ENCODE data around the gene CCDC182.

The CCDC182 gene

DNA sequence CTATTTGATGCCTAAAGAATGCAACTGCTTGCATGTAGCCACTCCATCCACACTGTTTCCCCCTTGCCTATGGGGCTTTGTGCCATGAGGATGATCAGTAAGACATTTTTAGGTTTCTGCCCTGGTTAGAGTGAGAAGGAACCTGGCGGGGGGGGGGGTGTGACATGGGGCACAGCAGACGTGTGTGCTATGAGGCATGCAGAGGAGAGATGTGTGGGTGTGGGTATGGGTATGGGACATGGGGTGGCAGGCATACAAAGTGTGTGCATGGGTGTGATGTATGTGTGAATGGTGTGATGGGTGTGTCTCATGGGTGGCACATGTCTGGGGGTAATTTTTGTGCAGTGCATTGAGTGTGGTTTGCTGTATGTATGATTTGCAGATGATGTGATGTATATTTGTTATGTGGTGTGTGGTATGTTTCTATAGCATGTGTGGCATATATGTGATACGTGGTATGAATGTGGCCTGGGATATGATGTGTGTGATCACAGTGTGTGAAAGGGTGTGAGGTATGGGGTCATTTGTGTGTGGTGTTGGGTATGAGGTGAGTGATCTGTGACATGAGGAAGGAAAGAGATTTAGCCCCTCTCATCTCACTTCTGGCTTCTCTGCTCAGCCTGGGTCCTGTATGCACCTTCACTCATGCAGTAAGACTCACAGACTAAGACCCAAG is 14.9 kb downstream of the CCDC182 start:
- Histone ChIP-seq H3K36me3 (ENCODE audit: insufficient read depth, low read length) (no peaks in the 10 kb centered on the region), H3K4me3 (ENCODE audit: low read depth in 1 of 2, low read length in 2 of 2) (no peak overlapping the region), H3K27me3 (ENCODE audit: insufficient read depth, low read length, poor library complexity) (no peaks in the 10 kb centered on the region), H2AFZ (ENCODE audit: low read depth, low read length) (no peak overlapping the region), H4K20me1 (ENCODE audit: insufficient read depth, low read length) (no peaks in the 10 kb centered on the region), H3K4me2 (ENCODE audit: insufficient read depth, low read length) (no peak overlapping the region), H3K79me2 (ENCODE audit: insufficient read depth, low read length) (no peaks in the 10 kb centered on the region), H3K27ac (ENCODE audit: low read length) (no peak overlapping the region), H3K4me1 (ENCODE audit: insufficient read depth, low read length) (no peaks in the 10 kb centered on the region), H3K9me3 (ENCODE audit: insufficient read depth, low read length, severe bottlenecking) (no peaks in the 10 kb centered on the region), H3K9ac (ENCODE audit: low read depth, low read length) (no peak overlapping the region)
- ATAC-seq (ENCODE audit: insufficient read depth, low read depth) (no peak), DNase-seq (no peak)
- no peak for TF ChIP-seq EZH2 (IDR thresholded peaks at IDR 0.05; ENCODE audit: borderline replicate concordance, low read depth, low read length, severe bottlenecking)
- TF ChIP-seq, protein P1, sequence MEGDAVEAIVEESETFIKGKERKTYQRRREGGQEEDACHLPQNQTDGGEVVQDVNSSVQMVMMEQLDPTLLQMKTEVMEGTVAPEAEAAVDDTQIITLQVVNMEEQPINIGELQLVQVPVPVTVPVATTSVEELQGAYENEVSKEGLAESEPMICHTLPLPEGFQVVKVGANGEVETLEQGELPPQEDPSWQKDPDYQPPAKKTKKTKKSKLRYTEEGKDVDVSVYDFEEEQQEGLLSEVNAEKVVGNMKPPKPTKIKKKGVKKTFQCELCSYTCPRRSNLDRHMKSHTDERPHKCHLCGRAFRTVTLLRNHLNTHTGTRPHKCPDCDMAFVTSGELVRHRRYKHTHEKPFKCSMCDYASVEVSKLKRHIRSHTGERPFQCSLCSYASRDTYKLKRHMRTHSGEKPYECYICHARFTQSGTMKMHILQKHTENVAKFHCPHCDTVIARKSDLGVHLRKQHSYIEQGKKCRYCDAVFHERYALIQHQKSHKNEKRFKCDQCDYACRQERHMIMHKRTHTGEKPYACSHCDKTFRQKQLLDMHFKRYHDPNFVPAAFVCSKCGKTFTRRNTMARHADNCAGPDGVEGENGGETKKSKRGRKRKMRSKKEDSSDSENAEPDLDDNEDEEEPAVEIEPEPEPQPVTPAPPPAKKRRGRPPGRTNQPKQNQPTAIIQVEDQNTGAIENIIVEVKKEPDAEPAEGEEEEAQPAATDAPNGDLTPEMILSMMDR (IDR thresholded peaks at IDR 0.05; ENCODE audit: borderline replicate concordance, extremely low read depth, low read length, poor library complexity, severe bottlenecking), result no peak

DNA sequence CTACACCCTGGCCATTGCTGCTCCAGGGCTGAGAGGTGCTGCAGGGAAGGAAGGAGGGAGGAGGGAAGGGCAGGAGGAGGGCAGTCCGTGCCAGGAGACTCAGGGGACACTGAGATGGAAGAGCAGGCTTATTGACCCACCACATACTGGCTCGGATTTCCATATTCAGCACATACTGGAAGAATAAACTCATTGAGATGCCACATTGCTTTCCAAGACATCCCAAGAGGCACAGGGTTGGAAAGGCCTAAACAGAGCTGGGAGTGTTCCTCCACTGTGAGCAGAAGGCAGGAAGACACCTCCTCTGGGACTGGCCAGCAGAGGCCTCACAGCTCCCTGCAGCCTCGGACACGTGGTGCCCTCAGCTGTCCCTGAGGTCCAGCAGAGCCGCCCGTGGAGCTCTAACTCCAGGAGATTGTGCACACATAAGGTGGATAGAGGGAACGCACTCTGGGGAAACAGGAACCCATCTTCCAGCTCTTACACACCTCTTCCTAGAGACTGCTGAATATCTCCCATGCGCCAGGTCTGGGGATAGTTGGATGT is 17.4 kb downstream of the CCDC182 start:
- H3K27me3 ChIP-seq (ENCODE audit: insufficient read depth, low read length, poor library complexity), result no peaks in the 10 kb centered on the region
- no peak overlapping the region for H3K27ac ChIP-seq (ENCODE audit: low read length)
- no peak for TF ChIP-seq EZH2 (IDR thresholded peaks at IDR 0.05; ENCODE audit: borderline replicate concordance, low read depth, low read length, severe bottlenecking)
- TF ChIP-seq, protein P1 (IDR thresholded peaks at IDR 0.05; ENCODE audit: borderline replicate concordance, extremely low read depth, low read length, poor library complexity, severe bottlenecking), result no peak
- H3K36me3 ChIP-seq (ENCODE audit: insufficient read depth, low read length), result no peaks in the 10 kb centered on the region
- ATAC-seq (ENCODE audit: insufficient read depth, low read depth) (no peak), DNase-seq (no peak)
- H3K4me2 ChIP-seq (ENCODE audit: insufficient read depth, low read length), result no peak overlapping the region
- H3K9ac ChIP-seq (ENCODE audit: low read depth, low read length), result no peak overlapping the region
- H3K4me1 ChIP-seq (ENCODE audit: insufficient read depth, low read length), result no peaks in the 10 kb centered on the region
- no peak overlapping the region for H3K4me3 ChIP-seq (ENCODE audit: low read depth in 1 of 2, low read length in 2 of 2)
- no peak overlapping the region for H2AFZ ChIP-seq (ENCODE audit: low read depth, low read length)
- no peaks in the 10 kb centered on the region for H3K79me2 ChIP-seq (ENCODE audit: insufficient read depth, low read length)
- no peaks in the 10 kb centered on the region for H4K20me1 ChIP-seq (ENCODE audit: insufficient read depth, low read length)
- no peaks in the 10 kb centered on the region for H3K9me3 ChIP-seq (ENCODE audit: insufficient read depth, low read length, severe bottlenecking)

DNA sequence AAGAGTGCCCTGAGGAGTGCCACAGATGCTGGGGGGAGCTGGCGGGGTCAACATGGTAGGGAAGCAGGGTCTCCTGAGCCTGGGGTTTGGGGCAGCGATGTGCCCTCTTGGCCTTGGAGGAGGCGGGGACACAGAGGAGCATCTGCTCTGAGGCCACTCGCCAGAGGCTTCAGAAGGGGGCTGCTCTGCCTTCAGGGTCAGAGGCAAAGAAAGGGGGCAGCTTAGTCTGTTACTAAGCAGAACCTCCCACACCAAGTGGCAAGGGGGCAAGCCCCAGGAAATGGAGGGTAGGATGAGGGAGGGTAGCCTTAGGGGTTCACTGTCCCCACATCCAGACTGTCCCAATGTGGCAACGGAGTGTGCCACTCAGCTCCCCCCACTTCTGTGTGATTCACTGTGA is 18.3 kb downstream of the CCDC182 start:
- no peak for TF ChIP-seq EZH2 (IDR thresholded peaks at IDR 0.05; ENCODE audit: borderline replicate concordance, low read depth, low read length, severe bottlenecking)
- TF ChIP-seq, protein P1 (IDR thresholded peaks at IDR 0.05; ENCODE audit: borderline replicate concordance, extremely low read depth, low read length, poor library complexity, severe bottlenecking), result no peak
- ATAC-seq (ENCODE audit: insufficient read depth, low read depth), result no peak
- no peaks in the 10 kb centered on the region for H3K4me1 ChIP-seq (ENCODE audit: insufficient read depth, low read length)
- H3K79me2 ChIP-seq (ENCODE audit: insufficient read depth, low read length), result no peaks in the 10 kb centered on the region
- no peak for DNase-seq
- H3K4me2 ChIP-seq (ENCODE audit: insufficient read depth, low read length), result no peak overlapping the region
- no peak overlapping the region for H2AFZ ChIP-seq (ENCODE audit: low read depth, low read length)
- no peak overlapping the region for H3K4me3 ChIP-seq (ENCODE audit: low read depth in 1 of 2, low read length in 2 of 2)
- H4K20me1 ChIP-seq (ENCODE audit: insufficient read depth, low read length), result no peaks in the 10 kb centered on the region
- H3K27ac ChIP-seq (ENCODE audit: low read length), result no peak overlapping the region
- H3K9me3 ChIP-seq (ENCODE audit: insufficient read depth, low read length, severe bottlenecking), result no peaks in the 10 kb centered on the region
- no peaks in the 10 kb centered on the region for H3K36me3 ChIP-seq (ENCODE audit: insufficient read depth, low read length)
- no peaks in the 10 kb centered on the region for H3K27me3 ChIP-seq (ENCODE audit: insufficient read depth, low read length, poor library complexity)
- H3K9ac ChIP-seq (ENCODE audit: low read depth, low read length), result no peak overlapping the region

Data from DND-41 (cell line).